Neuronal stem cell (in vitro differentiated cells): ENCODE data around the gene NFE2.

Source experiments
- DNase-seq: peaks from one replicate; pipeline ENCODE4 v3.0.0-alpha.2; 2013; ENCODE audit warnings: low spot score
- H2AFZ ChIP-seq: one replicate; pipeline ENCODE4 v1.6.1; 2013; ENCODE audit warnings: mild to moderate bottlenecking, low read length, inconsistent platforms
- H2AK5ac ChIP-seq: 2 replicates; pipeline ENCODE4 v1.6.1; 2013; ENCODE audit warnings: low read depth, mild to moderate bottlenecking, inconsistent platforms, low read length, moderate library complexity, mixed read lengths
- H2BK120ac ChIP-seq: 2 replicates; pipeline ENCODE4 v1.6.1; 2013; ENCODE audit warnings: low read depth, mild to moderate bottlenecking, inconsistent platforms, low read length, moderate library complexity, mixed read lengths
- H2BK12ac ChIP-seq: one replicate; pipeline ENCODE4 v1.6.1; 2013; ENCODE audit warnings: low read length, inconsistent platforms
- H2BK15ac ChIP-seq: 2 replicates; pipeline ENCODE4 v1.6.1; 2013; ENCODE audit warnings: mild to moderate bottlenecking, low read length, inconsistent platforms, mixed read lengths
- H2BK5ac ChIP-seq: one replicate; pipeline ENCODE4 v1.6.1; 2013; ENCODE audit warnings: inconsistent platforms, mild to moderate bottlenecking, low read length, moderate library complexity
- H3K14ac ChIP-seq: one replicate; pipeline ENCODE4 v1.6.1; 2013; ENCODE audit warnings: low read length, inconsistent platforms
- H3K18ac ChIP-seq: 2 replicates; pipeline ENCODE4 v1.6.1; 2013; ENCODE audit warnings: low read length, inconsistent platforms
- H3K23ac ChIP-seq: 2 replicates; pipeline ENCODE4 v1.6.1; 2013; ENCODE audit warnings: low read depth, mild to moderate bottlenecking, mixed read lengths, low read length, inconsistent platforms; ENCODE audit not compliant: poor library complexity
- H3K27ac ChIP-seq: replicated peaks from 3 replicates; pipeline ENCODE4 v1.5.1; 2013; ENCODE audit warnings: low read length, inconsistent platforms
- H3K27me3 ChIP-seq, 3 experiments: 2 replicates each; pipeline ENCODE4 v1.6.1; 2013; ENCODE audit warnings: low read length in 3 of 3, mild to moderate bottlenecking in 2 of 3, inconsistent platforms in 1 of 3, low read depth in 1 of 3, mixed read lengths in 1 of 3, moderate library complexity in 1 of 3; ENCODE audit not compliant: control insufficient read depth in 3 of 3, insufficient read depth in 3 of 3
- H3K36me3 ChIP-seq, 2 donors: replicated peaks in 1 of 2; 2 replicates each; pipeline ENCODE4 v1.6.1; 2013; ENCODE audit warnings: low read length in 2 of 2; ENCODE audit not compliant: control insufficient read depth in 2 of 2, insufficient read depth in 2 of 2
- H3K4ac ChIP-seq: 2 replicates; pipeline ENCODE4 v1.6.1; 2013; ENCODE audit warnings: inconsistent platforms, mild to moderate bottlenecking, low read length, moderate library complexity
- H3K4me1 ChIP-seq, 2 donors: 1 replicate in 1 of 2; 2 replicates in 1 of 2; pipeline ENCODE4 v1.6.1; 2013; ENCODE audit warnings: low read length in 2 of 2, low read depth in 1 of 2; ENCODE audit not compliant: control insufficient read depth in 2 of 2, insufficient read depth in 1 of 2
- H3K4me2 ChIP-seq: one replicate; pipeline ENCODE4 v1.6.1; 2013; ENCODE audit warnings: mild to moderate bottlenecking, low read length, inconsistent platforms; ENCODE audit not compliant: insufficient read depth, poor library complexity, severe bottlenecking
- H3K4me3 ChIP-seq, 2 donors: 2 replicates each; pipeline ENCODE4 v1.5.1; 2013; ENCODE audit warnings: low read length in 2 of 2, mild to moderate bottlenecking in 2 of 2, inconsistent platforms in 1 of 2, moderate library complexity in 1 of 2
- H3K79me1 ChIP-seq: one replicate; pipeline ENCODE4 v1.6.1; 2013; ENCODE audit warnings: low read depth, mild to moderate bottlenecking, inconsistent platforms, low read length, moderate library complexity
- H3K9ac ChIP-seq: one replicate; pipeline ENCODE4 v1.6.1; 2013; ENCODE audit warnings: mild to moderate bottlenecking, low read depth, low read length, inconsistent platforms; ENCODE audit not compliant: poor library complexity
- H3K9me3 ChIP-seq, 2 donors: replicated peaks in 1 of 2; 2 replicates each; pipeline versions ENCODE3 to v1.6.1; 2013; ENCODE audit warnings: low read length in 2 of 2, mild to moderate bottlenecking in 2 of 2, inconsistent platforms in 1 of 2, low read depth in 1 of 2, mixed read lengths in 1 of 2, moderate library complexity in 1 of 2; ENCODE audit not compliant: control insufficient read depth in 2 of 2, insufficient read depth in 1 of 2
- H4K8ac ChIP-seq: one replicate; pipeline ENCODE4 v1.6.1; 2013; ENCODE audit warnings: low read depth, mild to moderate bottlenecking, inconsistent platforms, low read length, moderate library complexity
- H4K91ac ChIP-seq: one replicate; pipeline ENCODE4 v1.6.1; 2013; ENCODE audit warnings: low read length, low read depth, mild to moderate bottlenecking, inconsistent platforms; ENCODE audit not compliant: poor library complexity
- WGBS, 2 donors: extraction: QIAGEN DNeasy Blood & Tissue Kit; methylation state at CpG; one replicate each; pipeline ENCODE4 v1.1.7; 2013; ENCODE audit warnings: missing lambda C conversion rate in 2 of 2, mixed read lengths in 1 of 2; ENCODE audit not compliant: insufficient read length in 2 of 2, insufficient replicate concordance in 1 of 2; ENCODE audit errors: extremely low coverage in 2 of 2; 5-methylcytosine and 5-hydroxymethylcytosine counted together

The NFE2 gene

GRCh38 chr12:54287261-54288157, 13.3 kb downstream of the NFE2 start:
- no CpG with 5 or more reads among the region's 8 CpGs for WGBS, 2 donors
- Histone ChIP-seq H3K9me3 (no peaks in the 10 kb centered on the region), H3K36me3 (peaks cover 33 to 58% of the 10 kb centered on the region in 2 donors), H2BK120ac (no peak overlapping the region), H2BK5ac (no peak overlapping the region), H3K79me1 (peaks cover 3% of the 10 kb centered on the region), H3K27ac (peak overlapping the region; percentile 5), H3K14ac (no peak overlapping the region), H3K9ac (no peak overlapping the region), H3K27me3 (no peaks in the 10 kb centered on the region), H3K4me1 (peaks cover 7 to 17% of the 10 kb centered on the region in 2 donors), H2BK12ac (no peak overlapping the region), H3K4me2 (no peak overlapping the region), H3K18ac (no peak overlapping the region), H3K4ac (no peak overlapping the region), H4K8ac (no peak overlapping the region), H4K91ac (no peak overlapping the region), H2AK5ac (no peak overlapping the region), H2AFZ (no peak overlapping the region), H3K4me3 (no peak overlapping the region), H2BK15ac (no peak overlapping the region), H3K23ac (no peak overlapping the region)
- DNase-seq, result no peak

GRCh38 chr12:54286042-54287030, 14.5 kb downstream of the NFE2 start:
- no peak overlapping the region for H3K4me3 ChIP-seq

DNA sequence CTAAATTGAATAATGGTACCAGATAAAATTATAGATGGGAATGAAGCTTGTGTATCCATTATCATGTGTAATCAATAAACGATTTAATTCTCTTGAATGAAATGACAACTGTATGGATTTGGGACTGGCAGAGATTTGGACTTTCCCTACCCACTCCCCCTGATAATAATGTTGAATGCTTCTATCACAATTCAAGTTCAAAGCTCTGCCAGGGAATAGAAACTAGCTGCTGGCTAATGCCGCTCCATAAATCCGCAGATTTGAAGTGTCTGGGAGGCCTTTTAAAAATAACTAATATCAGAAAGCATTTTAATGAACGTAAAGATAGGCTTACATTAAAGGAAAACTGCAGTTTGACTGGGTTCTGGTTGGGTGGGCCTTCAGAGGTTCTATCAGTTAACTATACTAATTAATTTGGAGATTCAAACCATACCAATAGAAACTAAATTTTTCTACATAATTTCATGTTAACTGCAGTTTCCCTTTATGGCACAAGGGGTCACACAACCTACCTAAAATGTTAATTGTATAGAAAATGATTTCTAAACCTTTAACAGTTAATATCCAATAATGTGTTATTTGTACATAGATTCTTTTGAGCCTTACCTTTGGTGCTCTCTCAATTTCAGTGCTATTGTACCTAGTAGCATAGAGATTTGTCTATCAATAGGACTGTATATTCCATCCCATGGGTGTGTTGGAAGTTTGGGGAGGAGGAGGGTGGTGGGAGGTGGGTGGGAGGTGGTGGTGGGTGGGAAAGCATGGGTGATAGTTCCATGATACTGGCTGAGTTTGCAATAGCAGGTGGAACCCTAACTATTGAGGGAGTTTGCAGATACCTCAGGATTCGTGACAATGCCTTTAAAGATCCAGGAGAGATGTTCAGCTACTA, 15.4 kb downstream of the NFE2 start:
- peaks cover 40 to 75% of the 10 kb centered on the region in 2 donors for H3K36me3 ChIP-seq
- no peak overlapping the region for H3K4ac ChIP-seq
- no peaks in the 10 kb centered on the region for H3K27me3 ChIP-seq
- H3K9me3 ChIP-seq, result no peaks in the 10 kb centered on the region
- H2AFZ ChIP-seq, result no peak overlapping the region
- no peak overlapping the region for H4K8ac ChIP-seq
- H3K9ac ChIP-seq, result no peak overlapping the region
- H3K4me2 ChIP-seq, result no peak overlapping the region
- H3K4me1 ChIP-seq, result peaks cover 7 to 22% of the 10 kb centered on the region in 2 donors
- no peak overlapping the region for H4K91ac ChIP-seq
- no peak overlapping the region for H3K14ac ChIP-seq
- no peak overlapping the region for H2AK5ac ChIP-seq
- no peak overlapping the region for H2BK120ac ChIP-seq
- no peak for DNase-seq
- no peak overlapping the region for H3K4me3 ChIP-seq
- peak overlapping the region; percentile 50 for H3K27ac ChIP-seq
- H2BK5ac ChIP-seq, result no peak overlapping the region
- no CpG with 5 or more reads among the region's 5 CpGs for WGBS, 2 donors
- H3K79me1 ChIP-seq, result peaks cover 3% of the 10 kb centered on the region
- H3K23ac ChIP-seq, result no peak overlapping the region
- no peak overlapping the region for H2BK15ac ChIP-seq
- H3K18ac ChIP-seq, result no peak overlapping the region
- H2BK12ac ChIP-seq, result no peak overlapping the region

More at GRCh38 chr12:54286042-54287030, 14.5 kb downstream of the NFE2 start:
- Histone ChIP-seq H3K4ac (no peak overlapping the region), H4K8ac (no peak overlapping the region), H3K9ac (no peak overlapping the region), H3K27ac (peak overlapping the region; percentile 50), H2BK5ac (no peak overlapping the region), H2BK12ac (no peak overlapping the region), H3K18ac (no peak overlapping the region), H2BK15ac (no peak overlapping the region), H4K91ac (no peak overlapping the region), H3K79me1 (peaks cover 3% of the 10 kb centered on the region), H3K23ac (no peak overlapping the region), H2AK5ac (no peak overlapping the region), H3K36me3 (peaks cover 39 to 70% of the 10 kb centered on the region in 2 donors), H2AFZ (no peak overlapping the region), H3K4me2 (no peak overlapping the region), H3K14ac (no peak overlapping the region), H2BK120ac (no peak overlapping the region), H3K27me3 (no peaks in the 10 kb centered on the region), H3K9me3 (no peaks in the 10 kb centered on the region), H3K4me1 (peaks cover 7 to 22% of the 10 kb centered on the region in 2 donors)
- DNase-seq, result no peak
- WGBS, 2 donors, result no CpG with 5 or more reads among the region's 12 CpGs
